ENCODE results near the gene PHYH. TPM values are rescaled to one million over a fixed set of nuclear protein-coding genes. Genes with fewer than 3 reads are reported as not detected.

Gene PHYH
- total RNA-seq, 4 donors from 2014 or later, result 31.9 to 53.4 (median 36.4) TPM

GRCh38 chr10:13231808-13232207, 68.1 kb downstream of the PHYH start:
- TF ChIP-seq CTCF (IDR thresholded peaks at IDR 0.05) (no peak), POLR2AphosphoS5 (IDR thresholded peaks at IDR 0.05) (no peak), EP300 (IDR thresholded peaks at IDR 0.05) (no peak), POLR2A (IDR thresholded peaks at IDR 0.05) (no peak)
- Histone ChIP-seq H3K36me3 (no peaks in the 10 kb centered on the region), H3K4me3 (no peak overlapping the region), H3K9me3 (no peaks in the 10 kb centered on the region), H3K27me3 (peaks cover 24% of the 10 kb centered on the region), H3K27ac (no peak overlapping the region), H3K4me1 (no peaks in the 10 kb centered on the region)
- ATAC-seq, result no peak
- WGBS, 2 donors (ENCODE audit: low coverage in 1 of 2), result no CpG with 5 or more reads among the region's 6 CpGs

- WGBS, 2 donors (ENCODE audit: low coverage in 1 of 2), result 42 to 43% methylated on average over 3 to 8 of the region's 9 CpGs
- Histone ChIP-seq H3K27me3 (peaks cover 24% of the 10 kb centered on the region), H3K27ac (no peak overlapping the region), H3K4me1 (no peaks in the 10 kb centered on the region), H3K9me3 (no peaks in the 10 kb centered on the region), H3K4me3 (no peak overlapping the region), H3K36me3 (no peaks in the 10 kb centered on the region)
- no peak for ATAC-seq
- no peak for TF ChIP-seq POLR2AphosphoS5 (IDR thresholded peaks at IDR 0.05)
- no peak for TF ChIP-seq POLR2A (IDR thresholded peaks at IDR 0.05)
- no peak for TF ChIP-seq CTCF (IDR thresholded peaks at IDR 0.05)
- TF ChIP-seq EP300 (IDR thresholded peaks at IDR 0.05), result no peak
Observed at GRCh38 chr10:13231190-13231589, 68.7 kb downstream of the PHYH start.

Other genes with a start within 250 kb of the PHYH start
- 100 to 1,000 TPM in 1 of 4 donors, 10 to 100 TPM in 3; 69.0 to 103 (median 82.2) TPM for gene OPTN, start 199.9 kb downstream of the PHYH start, total RNA-seq
- 1 to 10 TPM in 1 of 4 donors, under 1 TPM in 1, not detected in 2; 0.08 to 1.1 TPM for gene MCM10, start 138.5 kb downstream of the PHYH start, total RNA-seq
- gene UCMA, start 65.7 kb downstream of the PHYH start, total RNA-seq, result not detected
- gene SEPHS1, start 48.2 kb upstream of the PHYH start, total RNA-seq, result 10 to 100 TPM; 42.4 to 57.0 (median 45.5) TPM
- 10 to 100 TPM; 18.4 to 25.9 (median 22.5) TPM for gene BEND7, start 228.9 kb upstream of the PHYH start, total RNA-seq

All from gastroesophageal sphincter (tissue), 4 donors.